ENCODE measurements around the gene SLF2.

SLF2 gene, protein sequence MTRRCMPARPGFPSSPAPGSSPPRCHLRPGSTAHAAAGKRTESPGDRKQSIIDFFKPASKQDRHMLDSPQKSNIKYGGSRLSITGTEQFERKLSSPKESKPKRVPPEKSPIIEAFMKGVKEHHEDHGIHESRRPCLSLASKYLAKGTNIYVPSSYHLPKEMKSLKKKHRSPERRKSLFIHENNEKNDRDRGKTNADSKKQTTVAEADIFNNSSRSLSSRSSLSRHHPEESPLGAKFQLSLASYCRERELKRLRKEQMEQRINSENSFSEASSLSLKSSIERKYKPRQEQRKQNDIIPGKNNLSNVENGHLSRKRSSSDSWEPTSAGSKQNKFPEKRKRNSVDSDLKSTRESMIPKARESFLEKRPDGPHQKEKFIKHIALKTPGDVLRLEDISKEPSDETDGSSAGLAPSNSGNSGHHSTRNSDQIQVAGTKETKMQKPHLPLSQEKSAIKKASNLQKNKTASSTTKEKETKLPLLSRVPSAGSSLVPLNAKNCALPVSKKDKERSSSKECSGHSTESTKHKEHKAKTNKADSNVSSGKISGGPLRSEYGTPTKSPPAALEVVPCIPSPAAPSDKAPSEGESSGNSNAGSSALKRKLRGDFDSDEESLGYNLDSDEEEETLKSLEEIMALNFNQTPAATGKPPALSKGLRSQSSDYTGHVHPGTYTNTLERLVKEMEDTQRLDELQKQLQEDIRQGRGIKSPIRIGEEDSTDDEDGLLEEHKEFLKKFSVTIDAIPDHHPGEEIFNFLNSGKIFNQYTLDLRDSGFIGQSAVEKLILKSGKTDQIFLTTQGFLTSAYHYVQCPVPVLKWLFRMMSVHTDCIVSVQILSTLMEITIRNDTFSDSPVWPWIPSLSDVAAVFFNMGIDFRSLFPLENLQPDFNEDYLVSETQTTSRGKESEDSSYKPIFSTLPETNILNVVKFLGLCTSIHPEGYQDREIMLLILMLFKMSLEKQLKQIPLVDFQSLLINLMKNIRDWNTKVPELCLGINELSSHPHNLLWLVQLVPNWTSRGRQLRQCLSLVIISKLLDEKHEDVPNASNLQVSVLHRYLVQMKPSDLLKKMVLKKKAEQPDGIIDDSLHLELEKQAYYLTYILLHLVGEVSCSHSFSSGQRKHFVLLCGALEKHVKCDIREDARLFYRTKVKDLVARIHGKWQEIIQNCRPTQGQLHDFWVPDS

DNA sequence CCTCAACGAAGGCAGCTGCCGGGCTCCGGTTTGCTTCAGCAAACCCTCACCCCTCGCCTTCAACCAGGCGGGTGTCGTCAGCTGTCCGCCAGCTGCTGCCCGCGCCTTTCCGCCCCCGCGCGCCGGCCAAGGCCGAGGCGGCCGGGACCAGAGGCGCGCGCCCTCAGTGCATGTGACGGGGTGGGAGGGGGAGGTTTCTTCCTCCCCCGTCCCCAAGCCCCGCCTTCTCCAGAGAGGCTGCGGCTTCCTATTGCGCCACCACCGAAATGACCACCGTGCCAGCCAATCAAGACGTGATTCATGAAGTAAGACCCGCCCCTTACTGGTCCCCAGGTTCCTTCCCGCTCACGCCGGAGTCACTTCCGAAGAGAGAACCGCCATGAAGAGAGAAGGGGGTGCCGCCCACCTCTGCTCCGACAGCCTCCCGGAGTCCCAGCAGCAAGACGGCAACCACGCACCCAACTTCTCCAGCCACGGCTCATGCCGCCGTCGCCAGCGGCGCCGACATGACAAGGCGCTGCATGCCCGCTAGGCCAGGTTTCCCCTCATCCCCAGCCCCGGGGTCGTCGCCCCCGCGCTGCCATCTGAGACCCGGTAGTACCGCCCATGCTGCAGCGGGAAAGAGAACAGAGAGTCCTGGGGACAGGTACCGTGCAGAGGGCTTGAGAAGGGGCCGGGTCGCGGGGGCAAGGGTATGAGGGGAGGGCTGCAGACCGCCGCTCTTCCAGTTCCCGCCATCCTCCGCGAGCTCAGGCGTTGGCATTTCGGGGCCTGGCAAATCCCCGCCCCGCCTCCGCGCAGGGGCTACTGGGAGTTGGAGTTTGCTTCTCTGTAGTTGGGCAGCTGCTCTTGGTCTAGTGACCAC is at the start of gene SLF2:
Gene SLF2, plus strand, starts transcription at position 359 of the 865 bp plus-strand sequence. Its CDS starts 148 bp downstream, at position 507.
- no peaks in the 10 kb centered on the region for H3K27me3 ChIP-seq (replicated peaks; ENCODE audit: control insufficient read depth, insufficient read depth, low read length)
- H3K36me3 ChIP-seq (ENCODE audit: control insufficient read depth, insufficient read depth, low read length, severe bottlenecking), result peaks cover 20% of the 10 kb centered on the region
- H3K4me3 ChIP-seq (ENCODE audit: low read length), result peak within 1 kb of the TSS; percentile 98
- H3K4me1 ChIP-seq (ENCODE audit: control insufficient read depth, insufficient read depth, low read length), result peaks cover 37% of the 10 kb centered on the region
- peak; percentile 99 for DNase-seq (ENCODE audit: low read depth)
- H3K9ac ChIP-seq (ENCODE audit: low read length), result peak within 1 kb of the TSS; percentile 98
- H3K9me3 ChIP-seq (ENCODE audit: control insufficient read depth, low read length), result no peaks in the 10 kb centered on the region

GRCh38 chr10:100863433-100863832 is 49.3 kb upstream of the SLF2 start:
- DNase-seq (ENCODE audit: low read depth), result no peak
- no peak overlapping the region for H3K9ac ChIP-seq (ENCODE audit: low read length)

GRCh38 chr10:100864036-100864885 is 48.5 kb upstream of the SLF2 start:
- Histone ChIP-seq H3K4me1 (ENCODE audit: control insufficient read depth, insufficient read depth, low read length) (no peaks in the 10 kb centered on the region), H3K27me3 (replicated peaks; ENCODE audit: control insufficient read depth, insufficient read depth, low read length) (peaks cover 65% of the 10 kb centered on the region), H3K9me3 (ENCODE audit: control insufficient read depth, low read length) (no peaks in the 10 kb centered on the region), H3K36me3 (ENCODE audit: control insufficient read depth, insufficient read depth, low read length, severe bottlenecking) (no peaks in the 10 kb centered on the region), H3K4me3 (ENCODE audit: low read length) (no peak overlapping the region), H3K9ac (ENCODE audit: low read length) (no peak overlapping the region)
- no peak for DNase-seq (ENCODE audit: low read depth)

More at GRCh38 chr10:100863433-100863832, 49.3 kb upstream of the SLF2 start:
- H3K9me3 ChIP-seq (ENCODE audit: control insufficient read depth, low read length), result no peaks in the 10 kb centered on the region
- H3K4me3 ChIP-seq (ENCODE audit: low read length), result no peak overlapping the region
- H3K27me3 ChIP-seq (replicated peaks; ENCODE audit: control insufficient read depth, insufficient read depth, low read length), result peaks cover 65% of the 10 kb centered on the region
- H3K36me3 ChIP-seq (ENCODE audit: control insufficient read depth, insufficient read depth, low read length, severe bottlenecking), result no peaks in the 10 kb centered on the region
- H3K4me1 ChIP-seq (ENCODE audit: control insufficient read depth, insufficient read depth, low read length), result no peaks in the 10 kb centered on the region

- no peaks in the 10 kb centered on the region for H3K36me3 ChIP-seq (ENCODE audit: control insufficient read depth, insufficient read depth, low read length, severe bottlenecking)
These were observed 47.8 kb upstream of the SLF2 start for GRCh38 chr10:100864978-100865377.

DNA sequence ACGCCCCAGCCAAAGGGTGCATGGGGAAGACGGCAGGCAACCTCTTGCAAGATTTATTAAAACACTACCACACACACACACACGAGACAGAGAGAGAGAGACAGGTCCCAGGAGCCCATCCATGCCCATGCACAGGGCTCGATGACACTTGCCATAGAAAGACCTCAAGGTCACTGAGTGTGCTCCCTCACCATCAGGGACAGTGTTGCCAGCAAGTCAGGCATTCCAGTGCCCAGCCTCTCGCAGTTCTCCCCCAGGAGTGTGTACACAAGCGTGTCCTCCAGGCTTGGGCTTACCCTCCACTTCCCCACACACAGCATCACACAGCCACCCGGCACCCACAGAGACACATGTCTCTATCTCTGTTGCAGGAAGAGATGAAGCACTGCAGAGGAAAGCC is 46.8 kb upstream of the SLF2 start:
- peaks cover 70% of the 10 kb centered on the region for H3K27me3 ChIP-seq (replicated peaks; ENCODE audit: control insufficient read depth, insufficient read depth, low read length)

More at GRCh38 chr10:100864978-100865377, 47.8 kb upstream of the SLF2 start:
- Histone ChIP-seq H3K9me3 (ENCODE audit: control insufficient read depth, low read length) (no peaks in the 10 kb centered on the region), H3K9ac (ENCODE audit: low read length) (no peak overlapping the region), H3K4me3 (ENCODE audit: low read length) (no peak overlapping the region), H3K4me1 (ENCODE audit: control insufficient read depth, insufficient read depth, low read length) (no peaks in the 10 kb centered on the region), H3K27me3 (replicated peaks; ENCODE audit: control insufficient read depth, insufficient read depth, low read length) (peaks cover 70% of the 10 kb centered on the region)
- DNase-seq (ENCODE audit: low read depth), result no peak

DNA sequence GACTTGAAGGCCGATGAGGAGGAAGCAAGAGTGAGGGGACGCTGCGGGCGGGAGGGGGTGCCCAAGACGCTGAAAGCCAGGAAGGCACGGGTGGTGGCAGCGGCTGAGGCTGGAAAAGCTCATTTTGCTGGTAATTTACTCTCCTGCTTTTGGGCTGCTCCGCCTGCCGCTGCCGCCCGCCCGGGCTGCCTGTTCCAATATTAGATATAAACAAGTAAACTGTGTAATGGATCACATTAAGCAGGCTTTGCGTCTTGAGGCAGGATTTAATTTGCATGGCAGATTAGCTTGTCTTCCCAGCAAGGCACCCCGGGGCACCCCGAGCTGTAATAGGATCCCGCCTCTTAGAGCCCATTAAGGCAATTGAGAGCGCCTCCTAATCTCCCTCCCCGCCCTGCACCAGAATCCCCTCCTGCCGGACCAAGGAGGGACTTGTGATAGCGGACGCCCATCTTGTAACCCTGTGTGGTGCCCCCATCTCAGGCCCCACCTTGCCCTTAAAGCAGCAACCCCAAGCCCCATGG is 46.1 kb upstream of the SLF2 start:
- no peak overlapping the region for H3K4me3 ChIP-seq (ENCODE audit: low read length)
- H3K36me3 ChIP-seq (ENCODE audit: control insufficient read depth, insufficient read depth, low read length, severe bottlenecking), result no peaks in the 10 kb centered on the region
- H3K9me3 ChIP-seq (ENCODE audit: control insufficient read depth, low read length), result no peaks in the 10 kb centered on the region
- H3K4me1 ChIP-seq (ENCODE audit: control insufficient read depth, insufficient read depth, low read length), result no peaks in the 10 kb centered on the region
- peak; percentile 4 for DNase-seq (ENCODE audit: low read depth)
- H3K9ac ChIP-seq (ENCODE audit: low read length), result no peak overlapping the region
- H3K27me3 ChIP-seq (replicated peaks; ENCODE audit: control insufficient read depth, insufficient read depth, low read length), result peaks cover 64% of the 10 kb centered on the region

More for the DNA sequence above, 46.8 kb upstream of the SLF2 start:
- Histone ChIP-seq H3K9me3 (ENCODE audit: control insufficient read depth, low read length) (no peaks in the 10 kb centered on the region), H3K4me3 (ENCODE audit: low read length) (no peak overlapping the region), H3K9ac (ENCODE audit: low read length) (no peak overlapping the region), H3K4me1 (ENCODE audit: control insufficient read depth, insufficient read depth, low read length) (no peaks in the 10 kb centered on the region), H3K36me3 (ENCODE audit: control insufficient read depth, insufficient read depth, low read length, severe bottlenecking) (no peaks in the 10 kb centered on the region)
- no peak for DNase-seq (ENCODE audit: low read depth)

DNA sequence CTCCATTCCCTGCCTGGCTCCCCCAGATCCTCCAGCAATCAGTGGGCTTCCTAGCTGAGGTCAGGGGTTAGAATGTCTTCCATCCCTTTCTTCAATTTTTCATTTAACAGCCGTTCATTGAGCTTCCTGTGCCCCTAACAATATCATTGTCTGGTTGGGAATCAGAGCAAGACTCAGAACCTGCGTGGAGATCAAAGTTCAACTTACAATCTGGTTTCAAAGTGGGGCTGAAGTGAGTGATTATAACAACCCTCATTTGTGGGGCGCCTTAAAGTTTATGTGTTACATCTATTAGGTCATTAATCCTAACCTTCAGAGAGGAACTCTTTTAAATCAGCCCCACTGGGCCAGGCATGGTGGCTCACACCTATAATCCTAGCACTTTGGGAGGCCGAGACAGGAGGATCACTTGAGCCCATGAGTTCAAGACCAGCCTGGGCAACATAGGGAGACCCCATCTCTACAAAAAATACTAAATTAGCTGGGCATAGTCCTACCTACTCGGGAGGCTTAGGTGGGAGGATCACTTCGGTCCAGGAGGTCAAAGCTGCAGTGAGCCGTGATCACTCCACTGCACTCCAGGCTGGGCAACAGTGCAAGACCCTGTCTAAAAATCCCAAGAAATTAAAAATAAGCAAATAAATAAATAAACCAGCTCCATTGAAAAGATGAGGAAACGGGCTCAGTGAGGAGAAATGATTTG is 45.4 kb upstream of the SLF2 start:
- peaks cover 56% of the 10 kb centered on the region for H3K27me3 ChIP-seq (replicated peaks; ENCODE audit: control insufficient read depth, insufficient read depth, low read length)
- DNase-seq (ENCODE audit: low read depth), result no peak
- no peak overlapping the region for H3K9ac ChIP-seq (ENCODE audit: low read length)
- H3K36me3 ChIP-seq (ENCODE audit: control insufficient read depth, insufficient read depth, low read length, severe bottlenecking), result no peaks in the 10 kb centered on the region
- H3K9me3 ChIP-seq (ENCODE audit: control insufficient read depth, low read length), result no peaks in the 10 kb centered on the region
- H3K4me3 ChIP-seq (ENCODE audit: low read length), result no peak overlapping the region
- H3K4me1 ChIP-seq (ENCODE audit: control insufficient read depth, insufficient read depth, low read length), result no peaks in the 10 kb centered on the region

GRCh38 chr10:100868382-100868781 is 44.4 kb upstream of the SLF2 start:
- Histone ChIP-seq H3K4me1 (ENCODE audit: control insufficient read depth, insufficient read depth, low read length) (no peaks in the 10 kb centered on the region), H3K4me3 (ENCODE audit: low read length) (no peak overlapping the region), H3K36me3 (ENCODE audit: control insufficient read depth, insufficient read depth, low read length, severe bottlenecking) (no peaks in the 10 kb centered on the region), H3K9ac (ENCODE audit: low read length) (no peak overlapping the region), H3K27me3 (replicated peaks; ENCODE audit: control insufficient read depth, insufficient read depth, low read length) (peaks cover 60% of the 10 kb centered on the region), H3K9me3 (ENCODE audit: control insufficient read depth, low read length) (no peaks in the 10 kb centered on the region)
- DNase-seq (ENCODE audit: low read depth), result no peak

DNA sequence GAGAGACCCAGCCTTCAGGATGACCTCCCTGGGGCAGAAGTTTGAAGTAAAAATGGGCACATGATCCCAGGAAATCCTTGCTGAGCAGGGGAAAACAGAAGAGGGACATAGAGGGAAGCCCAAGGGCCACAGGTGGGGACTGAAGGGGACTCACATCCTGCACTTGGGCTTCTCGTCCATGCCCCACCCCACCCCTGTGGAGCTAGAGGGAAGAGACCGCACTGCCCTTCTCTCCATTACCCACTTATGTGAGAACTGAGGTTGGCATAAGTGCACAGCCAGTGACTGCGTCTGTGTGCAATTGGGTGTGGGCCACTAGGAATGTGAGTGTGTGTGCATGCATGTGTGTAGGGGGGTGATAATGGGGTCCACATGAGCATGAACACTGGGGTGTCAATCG is 43.4 kb upstream of the SLF2 start:
- no peaks in the 10 kb centered on the region for H3K4me1 ChIP-seq (ENCODE audit: control insufficient read depth, insufficient read depth, low read length)
- H3K36me3 ChIP-seq (ENCODE audit: control insufficient read depth, insufficient read depth, low read length, severe bottlenecking), result no peaks in the 10 kb centered on the region
- H3K9ac ChIP-seq (ENCODE audit: low read length), result no peak overlapping the region
- H3K27me3 ChIP-seq (replicated peaks; ENCODE audit: control insufficient read depth, insufficient read depth, low read length), result peaks cover 60% of the 10 kb centered on the region
- no peaks in the 10 kb centered on the region for H3K9me3 ChIP-seq (ENCODE audit: control insufficient read depth, low read length)
- no peak for DNase-seq (ENCODE audit: low read depth)
- H3K4me3 ChIP-seq (ENCODE audit: low read length), result no peak overlapping the region
